DOHH2 (cell line): ENCODE results near the gene TYR.
"Not testable (repeated sequence)": the region's sequence is repeated elsewhere in the genome, so short reads cannot be mapped to it uniquely, and the experiment has no call there.

ENCODE experiments used
- H3F3A ChIP-seq: fragments of 200-600 bp; sonication (generic), shearing (Covaris generic); 2 replicates; pipeline ENCODE4 v1.6.0; 2016; ENCODE audit warnings: antibody characterized with exemption, mild to moderate bottlenecking; ENCODE audit not compliant: control insufficient read depth, insufficient read depth
- H3K27ac ChIP-seq: fragments of 200-600 bp; sonication (generic); 2 replicates; pipeline ENCODE4 v1.5.1; 2014; ENCODE audit warnings: low read depth, mild to moderate bottlenecking, low read length, moderate library complexity
- H3K27me3 ChIP-seq: fragments of 200-600 bp; sonication (generic); 2 replicates; pipeline ENCODE4 v1.6.1; 2014; ENCODE audit warnings: mild to moderate bottlenecking, low read length, mixed read lengths; ENCODE audit not compliant: control insufficient read depth
- H3K36me3 ChIP-seq: fragments of 200-600 bp; sonication (generic); 2 replicates; pipeline ENCODE4 v1.6.1; 2014; ENCODE audit warnings: mild to moderate bottlenecking, low read length, moderate library complexity, mixed read lengths; ENCODE audit not compliant: control insufficient read depth
- H3K4me1 ChIP-seq: fragments of 200-600 bp; sonication (generic); 2 replicates; pipeline ENCODE4 v1.6.1; 2014; ENCODE audit warnings: mild to moderate bottlenecking, low read length, mixed read lengths; ENCODE audit not compliant: control insufficient read depth
- H3K4me2 ChIP-seq: fragments of 200-600 bp; sonication (generic); 2 replicates; pipeline ENCODE4 v1.6.0; 2014; ENCODE audit warnings: mild to moderate bottlenecking, low read length, moderate library complexity
- H3K4me3 ChIP-seq: fragments of 200-600 bp; sonication (generic); 2 replicates; pipeline ENCODE4 v1.5.1; 2014; ENCODE audit warnings: mild to moderate bottlenecking, low read length, mixed read lengths
- H3K79me2 ChIP-seq: fragments of 200-600 bp; sonication (generic); 2 replicates; pipeline ENCODE4 v1.6.1; 2014; ENCODE audit warnings: mild to moderate bottlenecking, low read length, mixed read lengths; ENCODE audit not compliant: control insufficient read depth
- H3K9me2 ChIP-seq: fragments of 200-600 bp; sonication (generic); replicated peaks from 2 replicates; pipeline ENCODE4 v1.6.1; 2014; ENCODE audit warnings: mild to moderate bottlenecking, low read length, mixed read lengths; ENCODE audit not compliant: control insufficient read depth
- H3K9me3 ChIP-seq: fragments of 200-600 bp; sonication (generic); 2 replicates; pipeline ENCODE4 v1.6.1; 2014; ENCODE audit warnings: antibody characterized with exemption, low read length, mixed read lengths; ENCODE audit not compliant: control insufficient read depth, insufficient read depth
- H4K20me1 ChIP-seq: fragments of 200-600 bp; sonication (generic); 2 replicates; pipeline ENCODE4 v1.6.0; 2014; ENCODE audit warnings: low read depth, mild to moderate bottlenecking, antibody characterized with exemption, low read length, moderate library complexity; ENCODE audit not compliant: control insufficient read depth, insufficient read depth
- CTCF ChIP-seq: fragments of 200-600 bp; sonication (generic); IDR thresholded peaks from one replicate; pipeline ENCODE4 v1.5.1; 2014; ENCODE audit warnings: antibody characterized with exemption, mild to moderate bottlenecking, low read depth, low read length; ENCODE audit not compliant: poor library complexity, severe bottlenecking
- EZH2phosphoT487 ChIP-seq: fragments of 200-600 bp; sonication (generic); IDR thresholded peaks from 2 replicates; pipeline ENCODE4 v1.6.1; 2017; ENCODE audit warnings: borderline replicate concordance, mild to moderate bottlenecking, antibody characterized with exemption, low read length, moderate library complexity, mixed read lengths

The TYR gene

GRCh38 chr11:89235976-89236375 lies 58.3 kb downstream of the TYR start:
- H3K27me3 ChIP-seq, result no peaks in the 10 kb centered on the region
- H3K4me3 ChIP-seq, result no peak overlapping the region
- no peak for TF ChIP-seq EZH2phosphoT487
- no peaks in the 10 kb centered on the region for H3K79me2 ChIP-seq
- no peak overlapping the region for H3K4me2 ChIP-seq
- no peak overlapping the region for H3K27ac ChIP-seq
- H3K4me1 ChIP-seq, result no peaks in the 10 kb centered on the region
- H4K20me1 ChIP-seq, result no peaks in the 10 kb centered on the region
- no peaks in the 10 kb centered on the region for H3K9me2 ChIP-seq
- no peaks in the 10 kb centered on the region for H3K36me3 ChIP-seq
- no peaks in the 10 kb centered on the region for H3K9me3 ChIP-seq
- H3F3A ChIP-seq, result no peaks in the 10 kb centered on the region

- H4K20me1 ChIP-seq, H3K9me3 ChIP-seq, H3K9me2 ChIP-seq, H3K27ac ChIP-seq, H3K4me1 ChIP-seq, H3K36me3 ChIP-seq, H3K4me3 ChIP-seq, H3K27me3 ChIP-seq, H3K79me2 ChIP-seq, H3F3A ChIP-seq, H3K4me2 ChIP-seq: not testable (repeated sequence)
Measured at GRCh38 chr11:89247007-89247406, 69.3 kb downstream of the TYR start.

GRCh38 chr11:89249196-89249595 lies 71.5 kb downstream of the TYR start:
- TF ChIP-seq EZH2phosphoT487, result no peak
- TF ChIP-seq CTCF, result no peak
- no peaks in the 10 kb centered on the region for H3K36me3 ChIP-seq
- H3K79me2 ChIP-seq, result no peaks in the 10 kb centered on the region
- no peak overlapping the region for H3K4me2 ChIP-seq
- no peak overlapping the region for H3K27ac ChIP-seq
- no peaks in the 10 kb centered on the region for H3K9me2 ChIP-seq
- no peaks in the 10 kb centered on the region for H3K9me3 ChIP-seq
- no peaks in the 10 kb centered on the region for H4K20me1 ChIP-seq
- no peaks in the 10 kb centered on the region for H3K4me1 ChIP-seq
- no peaks in the 10 kb centered on the region for H3K27me3 ChIP-seq
- H3K4me3 ChIP-seq, result no peak overlapping the region
- no peaks in the 10 kb centered on the region for H3F3A ChIP-seq

GRCh38 chr11:89261483-89261882 lies 83.8 kb downstream of the TYR start:
- H3K9me3 ChIP-seq, H3F3A ChIP-seq, H3K36me3 ChIP-seq, H3K4me3 ChIP-seq, H4K20me1 ChIP-seq, H3K4me1 ChIP-seq, H3K27ac ChIP-seq, H3K79me2 ChIP-seq, H3K27me3 ChIP-seq, H3K4me2 ChIP-seq, H3K9me2 ChIP-seq: not testable (repeated sequence)

GRCh38 chr11:89267660-89268302 lies 90.1 kb downstream of the TYR start:
- Histone ChIP-seq H3K79me2 (no peaks in the 10 kb centered on the region), H3K27me3 (no peaks in the 10 kb centered on the region), H3F3A (no peaks in the 10 kb centered on the region), H3K4me3 (no peak overlapping the region), H3K4me1 (no peaks in the 10 kb centered on the region), H3K36me3 (no peaks in the 10 kb centered on the region), H3K9me2 (no peaks in the 10 kb centered on the region), H4K20me1 (no peaks in the 10 kb centered on the region), H3K27ac (no peak overlapping the region), H3K9me3 (no peaks in the 10 kb centered on the region), H3K4me2 (no peak overlapping the region)
- no peak for TF ChIP-seq CTCF
- TF ChIP-seq EZH2phosphoT487, result no peak

- not testable (repeated sequence) for H3K27me3 ChIP-seq
Measured at GRCh38 chr11:89272540-89273088, 94.9 kb downstream of the TYR start.

More at GRCh38 chr11:89272540-89273088, 94.9 kb downstream of the TYR start:
- not testable (repeated sequence) for H3K4me3 ChIP-seq, H3K4me2 ChIP-seq, H3K27ac ChIP-seq, H3K4me1 ChIP-seq, H3K9me3 ChIP-seq, H3K79me2 ChIP-seq, H3F3A ChIP-seq, H3K36me3 ChIP-seq, H3K9me2 ChIP-seq, H4K20me1 ChIP-seq
